GM19351 (cell line): Measurements from ENCODE around the gene PIH1D1.

Experiments
- ATAC-seq: cut with Tn5 transposase; IDR thresholded peaks from one replicate; pipeline ENCODE4 v1.9.1; 2021; ENCODE audit warnings: mild to moderate bottlenecking, moderate library complexity; ENCODE audit not compliant: unreplicated experiment

Gene PIH1D1

DNA sequence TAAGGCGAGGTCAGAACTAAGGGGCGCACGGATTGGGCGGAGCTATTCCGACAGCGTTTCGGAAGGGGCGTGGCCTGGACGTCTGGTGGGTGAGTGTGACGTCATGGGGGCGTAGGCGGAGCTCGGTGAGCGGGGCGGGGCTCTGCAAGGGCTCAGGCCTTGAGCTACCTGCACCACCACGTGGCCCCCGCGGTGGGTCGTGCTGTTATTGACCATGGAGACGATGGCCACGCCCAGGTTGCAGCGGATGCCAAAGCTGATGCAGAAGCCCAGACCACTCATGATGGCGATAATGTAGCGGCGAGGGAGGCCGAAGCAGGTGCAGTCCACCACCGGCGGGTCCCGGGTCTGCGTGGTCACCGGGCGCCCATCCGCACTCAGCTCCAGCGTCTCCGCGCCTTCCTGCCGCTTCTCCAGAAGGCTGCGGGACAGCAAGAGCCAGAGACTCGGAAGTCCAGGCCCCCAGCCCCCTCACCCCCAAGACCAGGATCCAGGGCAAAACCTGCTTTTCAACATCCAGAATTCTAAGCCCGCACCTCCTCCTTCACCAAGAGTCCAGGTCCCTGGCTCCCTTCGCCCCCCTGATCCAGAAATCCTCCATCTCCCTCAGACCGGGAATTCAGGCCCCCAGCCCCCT, 15.1 kb downstream of the PIH1D1 start:
- ATAC-seq, result no peak

DNA sequence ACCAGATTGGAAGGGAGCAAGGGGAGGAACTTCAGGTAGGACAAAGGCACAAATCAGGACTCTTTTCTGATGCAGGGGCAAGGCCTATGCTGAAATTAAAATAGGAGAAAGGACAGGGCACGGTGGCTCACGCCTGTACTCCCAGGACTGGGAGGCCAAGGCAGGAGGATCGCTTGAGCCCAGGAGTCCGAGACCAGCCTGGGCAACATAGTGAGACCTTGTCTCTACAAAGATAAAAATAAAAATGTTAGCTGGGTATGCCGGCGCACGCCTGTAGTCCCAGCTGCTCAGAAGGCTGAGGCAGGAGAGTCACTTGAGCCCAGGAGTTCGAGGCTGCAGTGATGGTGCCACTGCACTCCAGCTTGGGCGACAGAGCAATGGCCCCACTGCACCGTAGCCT, 15.9 kb downstream of the PIH1D1 start:
- no peak for ATAC-seq

DNA sequence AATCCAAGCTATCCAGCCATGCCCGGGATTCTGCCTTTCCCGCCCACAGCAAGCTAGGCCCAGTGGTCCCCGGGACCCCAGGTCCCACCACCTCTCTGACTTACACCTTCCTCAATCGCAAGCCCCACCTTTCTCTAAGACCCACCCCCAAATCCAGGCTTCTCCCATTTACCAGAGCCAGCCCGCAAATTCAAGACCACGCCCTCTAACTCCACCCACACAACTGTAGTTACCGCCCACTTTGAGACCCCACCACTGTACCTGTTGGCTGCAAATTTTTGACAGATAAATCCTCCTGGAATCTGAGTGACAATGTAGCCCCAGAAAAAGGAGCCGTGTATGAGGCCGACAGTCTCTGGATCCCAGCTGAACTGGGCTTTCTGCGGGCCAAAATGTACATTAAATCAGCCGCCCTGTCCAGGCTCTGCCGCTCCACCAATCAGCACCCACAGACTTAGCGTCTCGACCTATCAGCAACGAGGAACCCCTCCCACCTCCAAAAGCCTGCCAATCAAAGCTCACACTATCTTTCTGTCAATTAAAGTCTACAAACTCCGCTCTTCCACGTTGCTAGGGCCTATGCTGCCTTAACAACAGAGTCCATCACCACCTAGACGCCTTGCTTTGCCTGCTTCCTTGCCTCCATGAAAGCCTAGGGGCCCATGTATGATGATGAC, 16.6 kb downstream of the PIH1D1 start:
- ATAC-seq, result no peak

DNA sequence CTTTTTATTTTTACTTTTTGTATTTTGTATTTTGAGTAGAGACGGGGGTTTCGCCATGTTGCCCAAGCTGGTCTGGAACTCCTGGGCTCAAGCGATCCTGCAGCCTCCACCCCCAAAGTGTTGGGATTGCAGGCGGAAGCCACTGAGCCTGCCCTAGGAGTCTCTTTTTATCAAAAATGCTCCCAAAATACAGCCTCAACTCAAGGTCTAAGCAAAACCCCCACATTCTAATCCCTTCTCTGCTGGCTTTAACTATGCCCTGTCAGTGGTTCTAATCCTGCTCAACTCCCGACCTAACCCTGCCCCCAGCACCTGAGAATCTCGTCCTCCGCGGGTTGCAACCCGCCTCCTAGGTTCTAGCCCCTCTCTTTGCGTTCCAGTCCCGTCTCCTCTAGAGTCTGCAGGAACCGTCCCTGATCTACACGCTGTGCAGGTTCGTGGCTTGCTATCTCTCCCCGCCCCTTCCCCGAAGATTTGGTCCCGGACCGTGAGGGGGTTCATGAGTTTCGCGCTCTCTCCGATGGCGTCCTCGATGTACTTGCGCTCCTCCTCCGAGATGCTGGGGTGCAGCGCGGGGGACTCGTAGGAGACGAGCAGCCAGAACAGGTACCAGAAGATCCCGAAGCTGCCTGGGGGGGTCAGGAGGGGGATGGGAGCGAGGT, 18.2 kb downstream of the PIH1D1 start:
- no peak for ATAC-seq

DNA sequence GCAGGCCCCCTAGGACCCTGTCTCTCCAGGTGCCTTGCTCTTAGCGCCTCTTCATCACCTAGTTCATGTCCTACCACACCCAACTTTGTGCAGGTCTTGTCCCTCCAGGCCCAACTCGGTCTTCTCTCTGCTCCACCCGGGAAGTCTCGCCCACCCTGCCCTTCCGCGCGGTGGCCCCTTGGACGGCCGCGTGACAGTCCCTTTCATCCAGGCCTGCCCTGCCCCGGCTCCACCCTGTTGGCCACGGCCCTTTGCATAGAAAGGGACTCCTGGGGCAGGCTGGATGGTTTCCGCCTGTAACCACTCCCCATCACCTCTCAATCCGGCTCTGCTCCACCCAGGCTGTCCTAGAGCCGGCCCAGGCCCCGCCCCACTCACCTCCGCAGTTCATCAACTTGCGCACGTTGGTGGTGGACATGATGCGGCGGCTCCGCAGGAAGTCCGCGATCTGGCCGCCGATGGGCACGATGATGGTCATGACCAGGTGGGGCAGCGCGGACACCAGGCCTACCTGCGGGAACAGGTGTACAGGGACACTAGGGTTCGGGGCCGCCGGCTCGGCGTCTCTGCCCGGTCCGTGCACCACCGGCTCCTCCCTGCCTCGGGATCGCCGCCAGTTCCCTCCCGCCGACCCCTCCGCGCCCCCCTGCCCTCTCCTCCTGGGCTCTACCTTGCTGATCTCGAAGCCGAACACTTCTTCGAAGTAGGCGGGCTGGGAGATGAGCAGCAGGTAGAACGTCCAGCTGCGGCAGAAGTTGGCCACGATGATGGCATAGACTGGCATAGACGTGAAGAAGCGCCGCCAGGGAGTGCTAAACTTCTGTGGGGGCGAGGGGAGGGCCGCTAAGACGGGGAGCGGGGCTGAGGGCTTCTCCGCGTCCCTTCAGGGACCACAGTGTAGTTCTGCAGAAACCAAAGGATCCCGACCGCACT, 19.2 kb downstream of the PIH1D1 start:
- ATAC-seq, result no peak

DNA sequence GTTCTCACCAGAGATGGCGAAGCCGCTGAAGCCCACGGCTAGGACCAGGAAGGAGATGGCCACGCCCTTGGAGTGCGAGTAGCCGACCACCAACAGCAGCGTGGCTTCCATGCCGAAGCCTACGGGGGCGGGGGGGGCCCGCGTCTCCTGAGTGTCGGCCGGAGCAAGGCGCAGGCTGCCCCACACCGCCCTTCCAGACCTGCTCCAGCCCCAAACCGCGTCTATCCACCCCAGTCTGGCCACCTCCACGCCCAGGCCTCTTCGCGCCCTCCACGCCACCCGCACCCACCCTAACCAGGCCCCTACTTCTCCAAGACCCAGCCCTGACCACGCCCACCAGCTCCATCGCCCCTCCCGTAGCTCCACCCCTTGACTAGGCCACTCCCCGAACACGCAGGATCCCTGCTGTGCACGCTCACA, 20.3 kb downstream of the PIH1D1 start:
- ATAC-seq, result no peak

DNA sequence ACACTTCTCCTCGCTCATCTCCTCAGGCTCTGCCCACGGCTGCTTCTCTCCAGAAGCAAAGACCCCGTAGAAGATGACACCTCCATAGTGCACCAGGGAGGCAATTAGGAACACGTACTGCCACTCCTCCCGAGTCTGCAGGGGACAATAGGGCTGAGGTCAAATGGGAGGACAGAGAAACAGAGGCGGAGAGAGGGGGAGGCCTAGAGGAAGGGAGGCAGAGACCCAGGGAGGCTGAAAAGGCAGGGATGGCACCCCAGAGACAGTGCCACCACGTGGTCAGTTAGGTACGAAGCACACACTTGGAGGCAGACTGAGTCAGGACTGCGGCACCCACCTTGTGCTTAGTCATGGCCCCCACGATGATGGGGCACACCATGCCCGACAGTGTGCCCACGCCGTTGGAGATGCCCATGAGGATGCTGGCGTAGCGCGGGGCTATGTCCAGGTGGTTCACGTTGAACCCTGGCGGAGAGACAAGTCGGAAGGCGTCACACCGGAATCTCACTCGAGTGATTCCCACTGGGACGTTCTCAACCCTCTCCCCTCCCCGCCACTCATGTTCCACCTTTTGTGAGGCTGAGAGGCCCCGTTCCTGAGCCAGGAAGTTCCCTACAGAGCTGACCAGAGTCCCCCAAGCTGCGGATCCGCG, 20.8 kb downstream of the PIH1D1 start:
- ATAC-seq, result no peak

DNA sequence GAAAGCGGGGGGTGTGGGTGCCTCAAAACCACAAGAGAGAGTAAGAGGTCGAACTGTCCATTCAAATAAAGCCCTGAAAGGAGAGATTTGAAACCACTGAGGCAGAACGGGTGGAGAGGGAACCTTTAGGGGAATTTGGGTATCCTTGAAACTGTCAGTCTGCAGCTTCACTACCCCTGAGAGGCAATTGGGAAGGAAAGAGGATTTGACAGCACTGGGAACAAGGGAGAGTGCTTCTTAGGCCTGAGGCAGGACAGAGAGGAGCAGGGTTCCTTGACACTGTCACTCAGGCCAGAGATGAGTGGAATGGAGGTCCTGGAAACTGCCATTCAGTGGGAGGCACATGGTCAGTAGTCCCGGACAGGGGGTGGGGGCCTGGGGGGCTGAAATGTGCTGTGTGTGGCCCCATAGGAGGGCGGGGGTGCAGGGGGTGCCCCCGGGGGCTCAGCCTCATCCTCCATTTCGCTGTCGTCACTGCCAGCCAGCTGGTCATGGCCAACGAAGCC, 21.4 kb downstream of the PIH1D1 start:
- ATAC-seq, result no peak

DNA sequence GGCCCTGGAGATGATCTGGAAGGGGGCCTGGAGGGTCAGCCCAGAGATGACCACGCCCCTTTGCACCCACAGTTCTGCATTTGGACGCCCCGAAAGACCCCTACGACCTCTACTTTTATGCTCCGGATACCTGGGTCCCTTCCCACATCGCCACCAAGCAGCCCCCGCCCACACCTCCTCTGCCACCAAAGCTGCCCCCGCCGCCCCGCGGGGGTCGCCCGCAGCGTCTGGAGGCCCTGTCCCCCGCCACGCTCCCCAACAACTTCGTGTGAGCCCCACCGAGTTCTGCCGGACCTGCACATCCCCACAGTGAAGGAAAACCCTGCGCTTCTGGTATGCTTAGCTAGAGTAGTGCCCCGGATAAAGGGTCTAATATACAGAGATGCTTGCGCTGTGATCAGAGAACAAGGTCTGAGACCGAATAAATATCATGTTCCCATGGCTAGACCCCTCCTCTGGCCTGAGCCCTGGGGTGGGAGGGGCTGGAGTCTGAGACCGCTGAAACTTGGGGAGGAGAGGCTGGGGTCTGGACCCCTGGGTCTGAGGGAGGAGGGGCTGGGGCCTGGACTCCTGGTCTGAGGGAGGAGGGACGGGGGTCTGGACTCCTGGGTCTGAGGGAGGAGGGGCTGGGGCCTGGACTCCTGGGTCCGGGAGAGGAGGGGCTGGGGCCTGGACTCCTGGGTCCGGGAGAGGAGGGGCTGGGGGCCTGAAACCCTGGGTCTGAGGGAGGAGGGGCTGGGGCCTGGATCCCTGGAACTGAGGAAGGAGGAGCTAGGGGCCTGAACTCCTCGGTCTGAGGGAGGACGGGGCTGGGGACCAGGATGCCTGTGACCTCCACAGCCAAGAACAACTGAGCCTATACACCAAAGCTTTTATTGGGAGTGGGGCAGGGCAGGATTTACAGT, 22.8 kb downstream of the PIH1D1 start:
- ATAC-seq, result no peak

DNA sequence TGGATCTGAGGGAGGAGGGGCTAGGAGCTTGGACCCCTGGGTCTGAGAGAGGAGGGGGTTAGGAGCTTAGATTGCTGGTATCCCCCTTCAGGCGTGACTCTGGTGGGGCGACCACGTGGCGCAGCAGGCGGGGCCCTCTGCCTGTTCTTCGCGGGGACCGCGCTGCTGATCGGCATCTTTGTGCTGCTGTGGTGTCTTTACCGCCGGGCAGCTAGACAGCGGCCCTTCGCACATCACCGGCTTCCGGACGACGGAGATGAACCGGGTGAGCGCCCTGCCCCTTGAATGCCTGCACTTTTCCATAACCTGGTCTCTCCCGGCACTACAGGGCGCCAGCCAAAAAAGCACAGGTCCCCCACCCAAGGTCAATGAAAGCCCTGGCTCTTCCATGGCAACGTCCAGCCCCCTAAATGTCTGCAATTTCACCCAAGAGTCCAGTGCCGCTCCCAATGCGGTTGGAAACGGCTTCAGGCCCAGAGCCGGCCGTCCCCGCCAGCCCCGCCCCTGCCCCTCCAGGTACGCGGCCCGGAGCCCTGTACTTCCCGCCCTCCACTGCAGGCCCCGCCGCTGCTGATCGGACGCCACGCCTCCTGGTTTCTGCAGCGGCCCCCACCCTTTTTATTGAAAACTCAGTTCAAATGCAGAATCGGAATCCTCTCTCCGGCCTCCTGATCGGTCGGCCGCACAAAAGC, 23.6 kb downstream of the PIH1D1 start:
- no peak for ATAC-seq

DNA sequence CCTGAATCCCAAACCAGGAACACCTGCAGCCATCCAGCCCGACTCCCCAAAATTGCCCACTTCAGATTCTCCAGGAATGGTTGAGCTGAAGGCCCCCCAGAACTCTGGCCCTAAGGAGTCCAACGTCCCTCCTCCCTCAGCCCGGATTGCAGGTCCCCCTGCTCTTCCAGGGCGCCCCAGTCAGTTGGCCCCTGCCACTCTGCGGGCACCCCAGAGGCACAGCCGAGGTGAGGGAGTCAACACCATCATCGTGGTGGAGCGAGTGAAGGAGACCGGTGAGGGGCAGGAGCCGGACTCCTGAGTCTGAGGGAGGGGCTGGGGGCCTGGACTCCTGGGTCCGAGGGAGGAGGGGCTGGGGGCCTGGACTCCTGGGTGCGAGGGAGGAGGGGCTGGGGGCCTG, 24.3 kb downstream of the PIH1D1 start:
- no peak for ATAC-seq

DNA sequence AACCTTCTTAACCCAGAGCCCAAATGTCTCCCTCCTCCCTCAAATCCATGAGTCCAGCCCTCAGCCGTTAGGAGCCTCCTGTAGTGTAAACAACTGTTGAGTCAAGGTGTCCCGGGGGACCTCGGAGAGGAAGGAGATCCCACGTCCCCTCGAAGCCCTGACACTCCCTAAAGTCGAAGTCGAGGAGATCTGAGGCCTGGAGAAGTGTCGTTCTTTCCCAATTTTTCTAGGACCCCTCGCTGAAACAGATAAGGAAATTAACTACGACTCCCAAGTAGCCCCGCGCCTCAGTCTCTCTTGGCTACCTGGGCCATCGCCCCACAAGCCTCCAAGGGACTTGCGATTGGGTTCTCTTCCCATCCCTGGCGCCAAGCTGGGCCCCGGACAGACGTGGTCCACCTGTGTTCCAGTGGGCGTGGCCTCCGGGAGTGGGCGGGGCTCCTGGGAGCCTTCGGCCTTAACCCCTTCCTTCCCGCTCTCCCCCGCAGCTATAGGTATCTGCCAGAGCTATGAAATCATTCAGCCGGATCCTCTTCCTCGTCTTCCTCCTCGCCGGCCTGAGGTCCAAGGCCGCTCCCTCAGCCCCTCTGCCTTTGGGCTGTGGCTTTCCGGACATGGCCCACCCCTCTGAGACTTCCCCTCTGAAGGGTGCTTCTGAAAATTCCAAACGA, 25.6 kb downstream of the PIH1D1 start:
- no peak for ATAC-seq

DNA sequence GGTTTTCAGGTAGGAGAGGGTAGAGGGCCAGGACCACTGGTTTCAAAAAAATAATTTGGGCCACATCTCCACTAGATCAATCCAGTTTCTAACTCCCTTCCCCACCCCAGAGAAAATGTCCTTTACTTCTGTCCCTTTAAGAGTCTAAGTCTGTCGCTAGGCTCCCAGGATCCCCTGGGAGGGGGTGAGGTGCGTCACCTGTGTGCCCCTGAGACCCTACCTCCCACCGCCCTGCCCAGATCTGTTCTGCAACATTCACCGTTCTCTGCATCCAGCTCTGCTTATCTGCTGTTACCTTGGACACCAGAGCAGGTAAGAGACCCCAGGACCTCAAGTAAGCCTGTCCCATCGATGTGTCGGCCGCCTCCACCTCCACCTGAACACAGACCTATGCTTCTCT, 26.4 kb downstream of the PIH1D1 start, which contains the start of gene GFY:
TSS of gene GFY (plus strand) at position 211 of the 400 bp plus-strand sequence. CDS start 1,043 bp downstream, outside the sequence.
- no peak for ATAC-seq

DNA sequence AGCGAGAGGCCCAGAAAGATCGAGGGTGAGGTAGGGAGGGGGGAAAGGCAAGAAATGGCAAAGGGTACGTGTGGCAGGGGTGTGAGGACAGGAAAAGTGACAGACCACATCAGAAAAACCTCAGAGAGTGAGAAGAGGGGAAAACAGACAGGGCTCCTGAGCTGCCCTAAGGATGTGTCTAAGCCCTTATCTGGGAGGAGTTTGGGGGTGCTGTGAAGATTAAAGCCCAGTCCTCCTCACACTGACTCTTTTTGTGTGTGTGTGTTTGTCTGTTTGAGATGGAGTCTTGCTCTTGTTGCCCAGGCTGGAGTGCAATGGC, 27.7 kb downstream of the PIH1D1 start:
- ATAC-seq, result no peak

DNA sequence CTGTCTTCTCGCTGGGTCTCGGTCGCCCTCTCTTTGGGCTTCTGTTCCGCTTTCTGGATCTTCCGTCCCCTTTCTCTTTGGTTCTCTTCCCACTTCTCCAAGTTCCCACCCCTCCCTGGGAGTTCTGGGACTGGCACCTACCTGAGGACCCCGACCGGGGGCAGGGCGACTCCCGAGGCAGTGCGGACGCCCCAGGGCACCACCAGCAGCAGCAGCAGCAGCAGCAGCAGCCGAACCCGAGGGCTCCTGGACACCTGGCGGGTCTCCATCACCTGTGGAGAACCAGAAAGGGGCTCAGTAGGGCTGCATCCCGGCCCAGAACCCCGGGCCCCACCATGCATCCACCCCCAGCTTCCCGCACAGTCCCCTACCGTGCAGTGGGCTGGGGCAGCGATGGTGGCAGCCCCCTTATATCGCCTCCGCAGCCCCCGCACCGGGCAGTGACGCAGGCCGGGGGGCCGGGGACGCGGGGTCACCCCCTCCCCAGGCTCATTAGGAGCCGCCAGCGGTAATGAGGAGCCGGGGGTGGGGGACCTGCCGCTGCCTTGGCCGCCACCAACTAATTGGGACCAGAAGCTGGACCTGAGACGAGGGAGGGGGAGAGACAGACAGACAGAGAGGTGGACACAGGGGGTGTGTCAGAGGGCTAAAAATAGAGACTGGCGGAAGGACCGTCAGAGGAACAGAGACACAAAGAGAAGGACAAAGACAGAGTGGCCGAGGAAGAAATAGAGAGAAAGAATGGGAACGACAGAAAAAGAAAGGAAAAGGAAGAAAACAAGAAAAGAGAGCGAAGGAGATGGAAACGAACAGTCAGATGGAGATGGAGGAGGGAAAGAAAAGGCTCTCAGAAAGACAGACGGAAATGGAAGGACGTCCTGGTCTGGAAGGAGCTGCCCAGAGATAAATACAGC, 28.3 kb downstream of the PIH1D1 start, which contains the start of gene PTH2:
TSS of gene PTH2 (minus strand) at position 371 of the 914 bp plus-strand sequence. CDS start at position 269, 102 bp downstream.
- ATAC-seq, result no peak

DNA sequence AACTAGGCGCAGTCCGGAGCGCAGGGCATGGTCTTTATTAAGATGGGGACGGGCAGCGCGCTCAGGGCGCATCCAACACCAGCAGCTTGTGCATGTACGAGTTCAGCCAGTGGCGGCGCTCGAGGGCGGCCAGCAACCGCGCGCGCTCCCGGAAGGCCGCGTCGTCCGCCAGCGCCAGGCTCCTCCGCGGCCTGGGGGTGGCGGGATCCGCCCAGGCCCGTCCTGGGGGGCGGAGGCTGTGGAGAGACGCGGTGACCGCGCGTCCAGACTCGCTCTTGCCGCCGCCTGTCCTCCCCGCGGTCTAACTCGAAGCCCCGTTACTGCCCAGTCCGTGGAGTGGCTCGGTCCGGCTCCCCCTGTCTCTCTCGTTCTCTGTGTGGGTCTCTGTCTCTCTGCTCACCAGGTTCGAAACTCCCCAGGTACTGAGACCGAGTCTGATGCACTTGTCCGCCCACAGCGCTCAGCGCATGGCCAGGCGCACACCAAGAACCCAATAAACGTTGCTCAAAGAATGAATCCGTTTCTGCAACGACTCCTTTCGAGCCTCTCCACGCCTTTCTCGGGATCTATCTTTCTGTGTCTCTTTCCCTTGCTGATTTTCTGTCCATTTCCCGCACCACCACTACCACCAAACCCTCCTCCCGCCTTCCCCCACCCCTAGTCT, 29.1 kb downstream of the PIH1D1 start:
- ATAC-seq, result no peak

DNA sequence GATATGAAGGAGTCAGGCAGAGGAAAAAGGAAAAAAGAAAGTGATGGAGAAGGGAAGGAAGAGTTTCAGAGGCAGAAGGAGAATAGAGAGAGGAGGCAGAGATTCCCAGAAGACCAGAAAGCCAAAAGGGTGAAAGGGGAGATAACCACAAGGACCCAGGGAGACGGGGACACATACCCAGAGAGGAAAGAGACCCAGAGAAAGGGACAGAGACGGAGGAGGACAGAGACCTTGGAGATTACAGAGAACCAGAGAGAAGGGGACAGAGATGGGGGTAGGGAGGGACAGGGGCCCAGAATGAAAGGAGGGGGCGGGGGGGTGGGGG, 29.8 kb downstream of the PIH1D1 start:
- ATAC-seq, result no peak
